Measurements from ENCODE around the gene MAP3K7. TPM values are rescaled to one million over a fixed set of nuclear protein-coding genes. Genes with fewer than 3 reads are reported as not detected.

MAP3K7 gene
- total RNA-seq, 1 donor from 2014 or later = 18.3 TPM

- Histone ChIP-seq H3K9me3 (no peaks in the 10 kb centered on the region), H3K4me1 (no peaks in the 10 kb centered on the region), H3K4me3 (no peak overlapping the region), H3K27me3 (no peaks in the 10 kb centered on the region), H3K36me3 (peaks cover 38 to 57% of the 10 kb centered on the region in 2 donors), H3K27ac (no peak overlapping the region)
- intact Hi-C loops (cut with DNase I) = no loop called here
- DNase-seq (ENCODE audit: low spot score in 2 of 2) = no peak
- TF ChIP-seq CTCF (IDR thresholded peaks at IDR 0.05) = no peak
Measured at GRCh38 chr6:90544081-90544480, 42.8 kb downstream of the MAP3K7 start.

- no peak overlapping the region for H3K27ac ChIP-seq
- no peaks in the 10 kb centered on the region for H3K9me3 ChIP-seq
- TF ChIP-seq CTCF (IDR thresholded peaks at IDR 0.05) = no peak
- H3K36me3 ChIP-seq = peaks cover 29 to 38% of the 10 kb centered on the region in 2 donors
- DNase-seq (ENCODE audit: low spot score in 2 of 2) = no peak
- H3K27me3 ChIP-seq = no peaks in the 10 kb centered on the region
- no peak overlapping the region for H3K4me3 ChIP-seq
- H3K4me1 ChIP-seq = no peaks in the 10 kb centered on the region
- intact Hi-C loops (cut with DNase I) = no loop called here
Measured at GRCh38 chr6:90541221-90541620, 45.7 kb downstream of the MAP3K7 start.

GRCh38 chr6:90538278-90539046 lies 48.4 kb downstream of the MAP3K7 start:
- no peaks in the 10 kb centered on the region for H3K27me3 ChIP-seq
- no peak for DNase-seq (ENCODE audit: low spot score in 2 of 2)
- H3K9me3 ChIP-seq = no peaks in the 10 kb centered on the region
- H3K4me3 ChIP-seq = no peak overlapping the region
- intact Hi-C loops (cut with DNase I) = no loop called here
- H3K4me1 ChIP-seq = no peaks in the 10 kb centered on the region
- no peak for TF ChIP-seq CTCF (IDR thresholded peaks at IDR 0.05)
- no peak overlapping the region for H3K27ac ChIP-seq
- H3K36me3 ChIP-seq = peaks cover 11 to 28% of the 10 kb centered on the region in 2 donors

GRCh38 chr6:90537723-90538258 lies 49.1 kb downstream of the MAP3K7 start:
- no peaks in the 10 kb centered on the region for H3K27me3 ChIP-seq
- H3K4me1 ChIP-seq = no peaks in the 10 kb centered on the region
- H3K4me3 ChIP-seq = no peak overlapping the region
- TF ChIP-seq CTCF (IDR thresholded peaks at IDR 0.05) = no peak
- DNase-seq (ENCODE audit: low spot score in 2 of 2) = no peak
- peaks cover 15 to 31% of the 10 kb centered on the region in 2 donors for H3K36me3 ChIP-seq
- H3K27ac ChIP-seq = no peak overlapping the region
- H3K9me3 ChIP-seq = no peaks in the 10 kb centered on the region
- intact Hi-C loops (cut with DNase I) = no loop called here

GRCh38 chr6:90537027-90537426 lies 49.8 kb downstream of the MAP3K7 start:
- no peak for TF ChIP-seq CTCF (IDR thresholded peaks at IDR 0.05)
- H3K27me3 ChIP-seq = no peaks in the 10 kb centered on the region
- no peak for DNase-seq (ENCODE audit: low spot score in 2 of 2)
- no peaks in the 10 kb centered on the region for H3K4me1 ChIP-seq
- H3K9me3 ChIP-seq = no peaks in the 10 kb centered on the region
- intact Hi-C loops (cut with DNase I) = no loop called here
- peaks cover 15 to 25% of the 10 kb centered on the region in 2 donors for H3K36me3 ChIP-seq
- no peak overlapping the region for H3K27ac ChIP-seq
- H3K4me3 ChIP-seq = no peak overlapping the region

Data from ascending aorta (tissue), 2 donors.